ENCODE results near the gene SGK1.

GRCh38 chr6:134257516-134257915, 60.4 kb downstream of the SGK1 start:
- TF ChIP-seq POLR2A (IDR thresholded peaks at IDR 0.05; ENCODE audit: low read depth, low read length) (no peak), POLR2AphosphoS5 (IDR thresholded peaks at IDR 0.05; ENCODE audit: low read depth, low read length) (no peak), PAX5 (IDR thresholded peaks at IDR 0.05; ENCODE audit: insufficient read depth, low read length, severe bottlenecking) (no peak), TAF1 (IDR thresholded peaks at IDR 0.05; ENCODE audit: low read depth, low read length) (no peak), SPI1 (IDR thresholded peaks at IDR 0.05; ENCODE audit: low read depth, low read length) (no peak), POU2F2 (IDR thresholded peaks at IDR 0.05; ENCODE audit: low read depth, low read length) (no peak)
